ENCODE results near the gene TMEM225B.
"Not testable (repeated sequence)": the region's sequence is repeated elsewhere in the genome, so short reads cannot be mapped to it uniquely, and the experiment has no call there.

Gene TMEM225B, protein sequence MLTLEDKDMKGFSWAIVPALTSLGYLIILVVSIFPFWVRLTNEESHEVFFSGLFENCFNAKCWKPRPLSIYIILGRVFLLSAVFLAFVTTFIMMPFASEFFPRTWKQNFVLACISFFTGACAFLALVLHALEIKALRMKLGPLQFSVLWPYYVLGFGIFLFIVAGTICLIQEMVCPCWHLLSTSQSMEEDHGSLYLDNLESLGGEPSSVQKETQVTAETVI

DNA sequence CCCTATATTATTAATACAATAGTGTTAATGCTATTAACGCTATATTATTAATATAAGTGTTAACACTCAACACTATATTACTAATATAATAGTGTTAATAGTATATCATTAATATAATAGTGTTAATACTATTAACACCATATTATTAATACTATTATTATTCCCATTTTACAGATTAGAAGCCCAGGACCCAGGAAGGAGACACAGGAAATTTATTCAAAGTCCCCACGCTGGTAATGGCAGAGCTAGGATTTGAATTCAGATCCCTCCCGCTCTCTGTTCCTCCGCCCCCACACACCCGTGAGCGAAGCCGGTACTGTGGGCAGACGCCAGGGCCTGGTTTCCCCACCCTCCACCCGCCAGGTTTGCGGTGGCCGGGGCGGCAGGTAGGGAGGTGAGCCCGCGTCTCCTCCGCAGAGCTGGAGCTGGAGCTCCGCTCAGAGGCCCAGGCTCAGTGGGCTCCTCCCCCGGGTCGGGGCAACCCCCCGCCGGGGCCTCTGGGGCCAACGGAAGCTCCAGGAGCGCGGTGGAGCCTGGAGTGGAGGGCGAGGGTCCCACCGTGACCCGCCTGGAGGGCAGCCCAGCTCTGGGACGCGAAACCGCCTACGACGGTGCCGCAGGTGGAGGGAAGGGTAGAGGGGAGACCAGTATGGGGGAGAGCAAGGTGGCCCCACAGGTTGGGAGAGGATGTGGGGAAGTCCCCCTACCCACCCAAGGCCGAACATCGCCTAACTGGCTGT is at the start of gene TMEM225B:
Gene TMEM225B (plus strand): TSS at position 506 of the 740 bp plus-strand sequence. CDS start 6,122 bp downstream, outside the sequence.
- peak; percentile 34 for ATAC-seq

DNA sequence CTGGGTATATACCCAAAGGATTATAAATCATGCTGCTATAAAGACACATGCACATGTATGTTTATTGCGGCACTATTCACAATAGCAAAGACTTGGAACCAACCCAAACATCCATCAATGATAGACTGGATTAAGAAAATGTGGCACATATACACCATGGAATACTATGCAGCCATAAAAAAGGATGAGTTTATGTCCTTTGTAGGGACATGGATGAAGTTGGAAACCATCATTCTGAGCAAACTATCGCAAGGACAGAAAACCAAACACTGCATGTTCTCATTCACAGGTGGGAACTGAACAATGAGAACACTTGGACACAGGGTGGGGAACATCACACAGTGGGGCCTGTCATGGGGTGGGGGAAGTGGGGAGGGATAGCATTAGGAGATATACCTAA is 48.5 kb upstream of the TMEM225B start:
- H3K36me3 Mint-ChIP-seq, result peaks cover 42% of the 10 kb centered on the region
- H3K27me3 Mint-ChIP-seq, H3K9me3 Mint-ChIP-seq, H3K4me3 Mint-ChIP-seq, H3K27ac Mint-ChIP-seq, ATAC-seq: not testable (repeated sequence)
- H3K4me1 Mint-ChIP-seq, result peaks cover 28% of the 10 kb centered on the region

More for the DNA sequence above, at the start of gene TMEM225B:
- no peak within 1 kb of the TSS for H3K27ac Mint-ChIP-seq
- no peak within 1 kb of the TSS for H3K4me3 Mint-ChIP-seq
- no peaks in the 10 kb centered on the region for H3K9me3 Mint-ChIP-seq
- H3K4me1 Mint-ChIP-seq, result no peaks in the 10 kb centered on the region
- H3K27me3 Mint-ChIP-seq, result no peaks in the 10 kb centered on the region
- no peaks in the 10 kb centered on the region for H3K36me3 Mint-ChIP-seq

DNA sequence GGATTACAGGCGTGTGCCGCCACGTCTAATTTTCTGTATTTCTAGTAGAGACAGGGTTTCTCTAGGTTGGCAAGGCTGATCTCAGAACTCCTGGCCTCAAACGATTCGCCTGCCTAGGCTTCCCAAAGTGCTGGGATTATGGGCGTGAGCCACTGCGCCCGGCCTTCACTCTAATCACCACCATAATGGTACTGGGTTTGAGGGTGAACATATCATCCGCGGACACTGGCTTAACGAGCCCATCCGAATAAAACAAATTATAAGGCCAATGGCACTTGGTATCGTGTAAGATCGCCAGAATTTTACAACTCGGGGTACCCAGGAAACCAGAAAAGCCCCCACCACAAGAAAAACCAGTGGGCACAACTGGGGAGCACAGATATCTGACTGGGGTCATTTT is 46.7 kb upstream of the TMEM225B start:
- no peaks in the 10 kb centered on the region for H3K27me3 Mint-ChIP-seq
- peaks cover 6% of the 10 kb centered on the region for H3K9me3 Mint-ChIP-seq
- peaks cover 38% of the 10 kb centered on the region for H3K4me1 Mint-ChIP-seq
- H3K36me3 Mint-ChIP-seq, result peaks cover 40% of the 10 kb centered on the region
- ATAC-seq, result no peak
- peak overlapping the region; percentile 88 for H3K4me3 Mint-ChIP-seq
- peak overlapping the region; percentile 91 for H3K27ac Mint-ChIP-seq

- peak; percentile 99 for ATAC-seq
- H3K4me1 Mint-ChIP-seq, result peaks cover 38% of the 10 kb centered on the region
- peaks cover 6% of the 10 kb centered on the region for H3K9me3 Mint-ChIP-seq
- peaks cover 39% of the 10 kb centered on the region for H3K36me3 Mint-ChIP-seq
- no peaks in the 10 kb centered on the region for H3K27me3 Mint-ChIP-seq
- H3K4me3 Mint-ChIP-seq, result peak within 1 kb of the TSS; percentile 88
- H3K27ac Mint-ChIP-seq, result peak within 1 kb of the TSS; percentile 91
Observed at GRCh38 chr7:99551767-99552463, 46.2 kb upstream of the TMEM225B start, which contains the start of gene FAM200A. Gene FAM200A, minus strand, starts transcription at chr7:99552114. Its CDS starts 3,707 bp downstream, at chr7:99548407.

- Mint-ChIP-seq H3K27ac (no peak overlapping the region), H3K4me3 (no peak overlapping the region), H3K4me1 (peaks cover 45% of the 10 kb centered on the region)
Observed at GRCh38 chr7:99553039-99553438, 45.0 kb upstream of the TMEM225B start.

GRCh38 chr7:99554939-99555338 is 43.1 kb upstream of the TMEM225B start:
- Mint-ChIP-seq H3K27ac (no peak overlapping the region), H3K27me3 (no peaks in the 10 kb centered on the region), H3K36me3 (peaks cover 17% of the 10 kb centered on the region), H3K4me1 (peaks cover 46% of the 10 kb centered on the region), H3K9me3 (no peaks in the 10 kb centered on the region), H3K4me3 (no peak overlapping the region)
- ATAC-seq, result no peak

More at GRCh38 chr7:99553039-99553438, 45.0 kb upstream of the TMEM225B start:
- peaks cover 5% of the 10 kb centered on the region for H3K9me3 Mint-ChIP-seq
- H3K36me3 Mint-ChIP-seq, result peaks cover 28% of the 10 kb centered on the region
- no peaks in the 10 kb centered on the region for H3K27me3 Mint-ChIP-seq
- ATAC-seq, result no peak

GRCh38 chr7:99557196-99557607 is 40.9 kb upstream of the TMEM225B start:
- Mint-ChIP-seq H3K9me3 (no peaks in the 10 kb centered on the region), H3K4me3 (peak overlapping the region; percentile 94), H3K27ac (peak overlapping the region; percentile 94), H3K36me3 (peaks cover 33% of the 10 kb centered on the region), H3K27me3 (no peaks in the 10 kb centered on the region), H3K4me1 (peaks cover 51% of the 10 kb centered on the region)
- ATAC-seq, result no peak

- H3K9me3 Mint-ChIP-seq, result no peaks in the 10 kb centered on the region
- H3K4me1 Mint-ChIP-seq, result peaks cover 52% of the 10 kb centered on the region
- peaks cover 41% of the 10 kb centered on the region for H3K36me3 Mint-ChIP-seq
- peak; percentile 79 for ATAC-seq
- H3K27me3 Mint-ChIP-seq, result no peaks in the 10 kb centered on the region
- peak overlapping the region; percentile 94 for H3K27ac Mint-ChIP-seq
- H3K4me3 Mint-ChIP-seq, result peak overlapping the region; percentile 94
Observed at GRCh38 chr7:99557940-99558305, 40.1 kb upstream of the TMEM225B start.

DNA sequence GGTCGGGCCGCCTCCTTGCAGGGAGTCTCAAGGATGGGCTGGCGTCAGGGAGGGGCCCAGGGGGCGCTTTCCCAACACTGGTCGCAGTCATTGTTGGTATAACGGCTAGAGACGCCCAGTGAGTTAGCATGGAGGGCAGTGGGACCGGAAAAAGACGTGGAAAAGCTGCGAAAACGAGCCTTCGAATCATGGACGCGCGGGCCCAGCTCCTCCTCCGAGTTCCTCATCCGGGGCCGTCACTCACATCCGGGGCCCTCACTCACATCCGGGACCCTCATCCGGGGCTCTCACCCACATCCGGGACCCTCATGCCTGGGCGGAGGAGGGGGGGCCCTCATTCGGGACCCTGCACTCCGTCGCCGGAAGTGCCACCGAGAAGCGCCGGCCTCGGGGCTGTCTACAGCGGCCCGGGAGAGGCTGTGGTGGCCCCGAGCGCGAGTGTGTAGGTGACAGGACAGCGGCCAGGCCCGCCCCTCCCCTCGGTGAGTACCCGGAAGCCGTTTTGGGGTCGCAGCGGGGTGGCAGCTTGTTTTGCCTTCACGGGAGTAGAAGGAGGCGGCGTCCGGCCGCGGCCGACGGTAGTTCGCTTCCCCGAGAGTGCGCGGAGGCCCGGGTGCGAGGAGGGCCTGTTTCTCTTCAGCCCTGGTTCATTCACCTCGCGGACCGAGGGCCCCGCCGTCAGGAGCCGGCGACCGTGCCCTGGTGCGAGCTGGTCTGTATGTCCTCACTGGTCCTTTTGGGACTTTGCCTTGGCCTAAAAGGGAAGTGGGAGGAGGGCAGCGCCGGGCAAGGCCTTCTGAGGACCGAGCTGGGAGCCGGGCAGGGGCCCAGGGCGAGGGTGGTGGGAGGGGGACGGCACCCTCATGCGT is 39.5 kb upstream of the TMEM225B start, which contains the start of gene ZNF655:
Gene ZNF655 (plus strand): TSS at position 337 of the 869 bp plus-strand sequence. CDS start 1,918 bp downstream, outside the sequence.
- Mint-ChIP-seq H3K27ac (peak within 1 kb of the TSS; percentile 94), H3K36me3 (peaks cover 40% of the 10 kb centered on the region), H3K4me3 (peak within 1 kb of the TSS; percentile 94), H3K4me1 (peaks cover 50% of the 10 kb centered on the region), H3K27me3 (no peaks in the 10 kb centered on the region), H3K9me3 (no peaks in the 10 kb centered on the region)
- peak; percentile 96 for ATAC-seq

GRCh38 chr7:99559175-99559915 is 38.7 kb upstream of the TMEM225B start:
- H3K36me3 Mint-ChIP-seq, result peaks cover 42% of the 10 kb centered on the region
- H3K27me3 Mint-ChIP-seq, result no peaks in the 10 kb centered on the region
- peaks cover 58% of the 10 kb centered on the region for H3K4me1 Mint-ChIP-seq
- H3K9me3 Mint-ChIP-seq, result no peaks in the 10 kb centered on the region
- H3K4me3 Mint-ChIP-seq, result peak overlapping the region; percentile 94
- peak overlapping the region; percentile 94 for H3K27ac Mint-ChIP-seq
- ATAC-seq, result no peak

DNA sequence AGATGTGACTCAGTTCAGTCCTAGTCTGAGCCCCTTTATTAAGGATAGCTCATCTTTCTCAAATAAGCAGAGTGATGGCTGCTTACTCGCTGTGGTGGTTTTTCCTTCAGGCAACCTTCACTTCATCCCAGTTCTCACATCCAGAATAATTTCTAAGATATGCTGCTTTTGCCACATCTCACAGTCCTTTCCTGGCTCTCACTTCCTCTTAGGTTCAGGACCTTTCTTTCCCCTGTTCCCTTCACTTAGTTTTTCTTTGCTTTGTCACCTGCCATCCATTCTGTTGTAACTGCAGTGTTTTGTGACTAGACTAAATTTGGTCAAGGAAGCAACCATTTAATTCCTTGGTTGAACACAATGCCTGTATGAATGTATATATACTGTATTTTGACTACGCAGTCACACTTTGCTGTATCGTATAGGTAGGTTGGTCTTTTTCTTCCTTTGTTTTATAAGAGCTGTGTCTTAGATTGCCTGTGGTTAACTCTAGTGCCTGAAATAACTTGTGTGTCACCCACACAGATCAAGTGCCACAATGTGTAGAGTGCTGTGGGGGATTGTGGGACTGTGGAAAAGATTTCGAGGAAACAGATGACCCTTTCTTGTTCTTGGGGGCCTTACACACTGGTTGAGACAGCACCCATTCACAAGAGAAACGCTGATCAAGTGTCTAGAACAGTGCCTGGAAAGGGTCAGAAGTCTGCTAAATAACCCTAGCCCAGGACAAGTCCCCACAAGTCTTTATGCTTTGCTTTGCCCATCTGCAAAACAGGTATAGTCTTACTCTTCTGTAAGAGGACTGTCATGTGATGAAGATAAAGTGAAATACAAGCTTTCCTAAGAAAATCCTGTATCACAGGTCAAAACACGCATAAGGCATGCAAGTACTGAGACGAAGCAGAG is 37.0 kb upstream of the TMEM225B start:
- H3K4me3 Mint-ChIP-seq, result no peak overlapping the region
- H3K27me3 Mint-ChIP-seq, result no peaks in the 10 kb centered on the region
- ATAC-seq, result no peak
- H3K36me3 Mint-ChIP-seq, result peaks cover 46% of the 10 kb centered on the region
- peaks cover 49% of the 10 kb centered on the region for H3K4me1 Mint-ChIP-seq
- no peaks in the 10 kb centered on the region for H3K9me3 Mint-ChIP-seq
- H3K27ac Mint-ChIP-seq, result peak overlapping the region; percentile 1

DNA sequence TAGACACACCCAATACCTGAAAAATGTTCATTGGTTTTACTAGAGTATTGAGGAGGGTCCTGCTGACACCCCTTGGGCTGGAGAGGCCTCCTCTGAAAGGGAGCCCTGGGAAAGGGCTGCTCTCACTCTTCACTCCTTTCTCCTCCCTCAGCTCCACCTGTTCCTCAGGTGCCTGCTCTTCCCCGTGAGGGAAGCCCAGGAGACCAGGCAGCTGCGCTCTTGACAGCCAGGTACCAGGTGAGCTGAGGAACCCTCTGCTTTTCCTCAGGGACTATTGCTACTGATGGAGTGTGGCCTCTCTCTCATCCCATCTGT is 36.4 kb upstream of the TMEM225B start:
- Mint-ChIP-seq H3K4me3 (no peak overlapping the region), H3K4me1 (peaks cover 49% of the 10 kb centered on the region), H3K27me3 (no peaks in the 10 kb centered on the region), H3K36me3 (peaks cover 46% of the 10 kb centered on the region), H3K9me3 (no peaks in the 10 kb centered on the region), H3K27ac (no peak overlapping the region)
- ATAC-seq, result no peak

GRCh38 chr7:99562114-99562784 is 35.8 kb upstream of the TMEM225B start:
- H3K27ac Mint-ChIP-seq, result no peak overlapping the region
- H3K36me3 Mint-ChIP-seq, result peaks cover 46% of the 10 kb centered on the region
- ATAC-seq, result no peak
- H3K4me1 Mint-ChIP-seq, result peaks cover 45% of the 10 kb centered on the region
- H3K9me3 Mint-ChIP-seq, result no peaks in the 10 kb centered on the region
- no peak overlapping the region for H3K4me3 Mint-ChIP-seq
- no peaks in the 10 kb centered on the region for H3K27me3 Mint-ChIP-seq
